GM19372 (cell line): Measurements from ENCODE around the gene TENT4B.
"Not testable (repeated sequence)": the region's sequence is repeated elsewhere in the genome, so short reads cannot be mapped to it uniquely, and the experiment has no call there.

ENCODE experiments used
- ATAC-seq: cut with Tn5 transposase; IDR thresholded peaks from one replicate; pipeline ENCODE4 v1.9.1; 2021; ENCODE audit warnings: mild to moderate bottlenecking, low read depth, moderate library complexity; ENCODE audit not compliant: unreplicated experiment

The TENT4B gene

DNA sequence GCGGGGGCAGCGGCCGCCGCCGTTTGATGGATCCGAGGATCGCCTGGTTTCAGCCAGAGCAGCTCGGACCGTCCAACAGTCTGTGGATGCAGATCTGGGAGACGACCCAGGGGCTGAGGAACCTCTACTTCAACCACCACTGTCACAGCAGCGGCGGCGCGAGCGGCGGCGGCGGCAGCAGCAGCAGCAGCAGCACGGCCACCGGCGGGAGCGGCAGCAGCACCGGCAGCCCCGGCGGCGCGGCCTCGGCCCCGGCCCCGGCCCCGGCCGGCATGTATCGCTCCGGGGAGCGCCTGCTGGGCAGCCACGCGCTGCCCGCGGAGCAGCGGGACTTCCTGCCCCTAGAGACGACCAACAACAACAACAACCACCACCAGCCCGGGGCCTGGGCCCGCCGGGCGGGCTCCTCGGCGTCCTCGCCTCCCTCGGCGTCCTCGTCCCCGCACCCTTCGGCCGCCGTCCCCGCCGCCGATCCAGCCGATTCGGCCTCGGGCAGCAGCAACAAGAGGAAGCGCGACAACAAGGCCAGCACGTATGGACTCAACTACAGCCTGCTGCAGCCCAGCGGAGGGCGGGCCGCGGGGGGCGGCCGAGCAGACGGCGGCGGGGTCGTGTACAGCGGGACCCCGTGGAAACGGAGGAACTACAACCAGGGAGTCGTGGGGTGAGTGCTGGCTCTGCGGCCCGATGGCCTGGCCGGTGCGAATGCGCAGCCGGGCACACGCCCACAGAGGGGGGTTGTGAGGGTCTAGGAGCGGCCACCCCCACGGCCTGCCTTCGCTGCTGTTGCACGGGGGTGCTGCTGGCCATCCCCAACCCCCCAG is 702 bp downstream of the TENT4B start:
- ATAC-seq = peak; percentile 12

DNA sequence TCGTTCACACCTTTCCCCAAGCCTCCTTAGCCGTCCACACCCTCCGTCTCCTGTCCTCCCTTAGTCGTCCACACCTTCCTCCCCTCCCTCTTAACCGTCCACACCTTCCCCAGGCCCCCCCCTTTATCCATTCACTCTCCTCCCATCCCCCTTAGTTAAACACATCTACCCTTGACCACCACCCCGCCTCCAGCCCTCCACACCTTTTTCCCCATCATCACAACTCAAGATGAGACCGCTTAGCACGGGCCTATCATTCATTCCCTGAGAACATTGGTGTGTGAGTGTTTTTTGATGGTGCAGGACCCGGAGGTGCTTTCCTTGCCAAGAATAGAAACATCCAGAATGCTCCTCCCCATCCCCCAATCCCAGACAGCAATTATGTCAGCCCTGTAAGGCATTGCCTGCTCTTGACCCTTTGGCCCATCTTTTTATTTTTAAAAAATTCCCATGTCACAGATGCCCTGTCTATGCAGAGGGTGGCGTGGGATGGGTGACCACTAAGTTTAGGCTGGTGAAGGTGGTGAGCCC is 1.4 kb downstream of the TENT4B start:
- ATAC-seq = no peak

DNA sequence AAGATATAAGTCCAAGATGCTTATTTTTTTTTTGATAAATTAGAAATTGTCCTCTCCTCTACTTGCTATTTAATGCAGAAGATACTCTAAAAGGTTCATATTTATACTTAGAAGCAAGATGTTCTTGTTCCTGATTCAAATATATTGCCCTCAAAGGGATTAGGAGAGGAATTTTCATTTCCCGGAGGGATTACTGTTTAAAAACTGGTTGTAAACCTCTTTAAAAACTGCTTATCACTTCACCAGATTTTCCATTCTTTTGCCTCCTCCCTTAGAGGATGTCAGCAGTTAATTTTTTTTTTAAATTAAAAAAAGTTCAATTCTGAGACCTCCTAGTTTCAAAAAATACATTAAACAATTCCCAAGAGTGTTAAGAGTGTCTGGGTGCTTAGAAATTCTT is 2.8 kb downstream of the TENT4B start:
- ATAC-seq = no peak

DNA sequence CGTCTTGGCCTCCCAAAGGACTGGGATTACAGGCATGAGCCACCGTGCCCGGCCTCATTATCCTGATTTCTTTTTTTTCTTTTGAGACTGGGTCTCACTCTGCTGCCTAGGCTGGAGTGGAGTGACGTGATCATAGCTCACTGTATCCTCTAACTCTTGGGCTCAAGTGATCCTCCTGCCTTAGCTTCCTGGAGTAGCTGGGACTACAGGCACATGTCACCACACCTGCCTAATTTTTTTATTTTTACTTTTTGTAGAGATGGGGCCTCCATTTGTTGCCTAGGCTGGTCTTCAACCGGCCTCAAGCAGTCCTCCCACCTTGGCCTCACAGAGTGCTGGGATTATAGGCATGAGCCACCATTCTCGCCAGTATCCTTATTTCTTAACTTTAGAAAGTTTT is 3.5 kb downstream of the TENT4B start:
- ATAC-seq = no peak

DNA sequence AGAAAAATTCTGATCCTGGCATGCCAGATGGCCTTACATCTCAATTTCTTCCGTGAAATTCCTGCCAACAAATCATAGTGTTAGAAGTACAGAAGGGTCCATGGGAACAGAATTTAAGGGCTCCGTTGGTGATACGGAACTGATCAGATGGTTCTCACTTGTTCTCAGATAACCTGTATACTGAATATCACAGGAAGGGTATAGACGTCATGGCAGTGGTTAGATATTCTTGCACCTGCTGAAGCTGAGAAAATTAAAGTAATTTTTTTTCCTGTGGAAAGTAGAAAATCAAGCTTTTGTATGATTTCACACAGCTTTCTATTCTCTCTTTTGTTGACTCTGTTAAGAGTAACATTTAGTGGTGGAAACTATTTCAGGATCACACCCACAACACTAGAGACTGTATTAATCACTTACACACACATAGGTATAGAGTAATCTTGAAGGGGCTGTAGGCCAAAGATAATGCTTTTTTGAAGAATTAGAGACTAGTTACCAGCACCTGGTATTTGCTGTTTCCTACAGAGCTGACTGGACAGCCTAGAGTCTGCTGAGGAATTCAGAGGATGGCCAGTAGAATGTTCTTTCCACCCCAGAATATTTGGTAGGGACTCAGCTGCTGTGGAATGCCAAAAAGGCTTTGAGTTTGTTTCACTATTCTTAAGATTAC is 7.5 kb downstream of the TENT4B start:
- no peak for ATAC-seq

DNA sequence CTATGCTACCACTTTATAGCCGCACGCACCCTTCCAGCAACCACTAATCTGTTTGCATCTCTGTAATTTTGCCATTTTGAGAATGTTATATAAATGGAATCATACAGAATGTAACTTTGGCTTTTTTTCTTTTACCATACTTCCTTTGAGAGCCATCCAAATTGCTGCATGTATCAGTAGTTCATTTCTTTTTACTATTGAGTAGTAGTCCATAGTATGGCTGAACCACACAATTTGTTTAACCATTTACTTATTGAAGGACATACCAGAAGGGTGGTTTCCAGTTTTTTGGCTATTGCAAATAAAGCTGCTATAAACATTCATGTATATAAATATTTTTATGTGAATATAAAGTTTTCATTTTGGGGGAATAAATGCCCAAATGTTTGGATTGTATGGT is 8.8 kb downstream of the TENT4B start:
- ATAC-seq = no peak

DNA sequence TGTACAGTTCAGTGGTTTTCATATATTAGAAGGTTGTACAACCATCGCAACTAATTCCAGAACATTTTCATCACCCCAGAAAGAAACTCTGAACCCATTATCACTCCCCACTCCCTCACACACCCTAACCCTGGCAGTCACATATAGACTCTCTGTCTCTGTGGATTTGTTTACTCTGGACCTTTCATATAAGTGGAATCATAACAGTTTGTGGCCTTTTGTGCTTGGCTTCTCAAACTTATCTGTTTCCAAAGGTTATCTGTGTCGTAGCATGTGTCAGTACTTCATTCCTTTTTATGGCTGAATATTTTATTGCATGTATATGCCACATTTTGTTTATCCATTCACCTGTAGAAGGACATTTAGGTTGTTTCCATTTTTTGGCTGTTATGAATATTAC is 12.4 kb downstream of the TENT4B start:
- ATAC-seq = no peak

DNA sequence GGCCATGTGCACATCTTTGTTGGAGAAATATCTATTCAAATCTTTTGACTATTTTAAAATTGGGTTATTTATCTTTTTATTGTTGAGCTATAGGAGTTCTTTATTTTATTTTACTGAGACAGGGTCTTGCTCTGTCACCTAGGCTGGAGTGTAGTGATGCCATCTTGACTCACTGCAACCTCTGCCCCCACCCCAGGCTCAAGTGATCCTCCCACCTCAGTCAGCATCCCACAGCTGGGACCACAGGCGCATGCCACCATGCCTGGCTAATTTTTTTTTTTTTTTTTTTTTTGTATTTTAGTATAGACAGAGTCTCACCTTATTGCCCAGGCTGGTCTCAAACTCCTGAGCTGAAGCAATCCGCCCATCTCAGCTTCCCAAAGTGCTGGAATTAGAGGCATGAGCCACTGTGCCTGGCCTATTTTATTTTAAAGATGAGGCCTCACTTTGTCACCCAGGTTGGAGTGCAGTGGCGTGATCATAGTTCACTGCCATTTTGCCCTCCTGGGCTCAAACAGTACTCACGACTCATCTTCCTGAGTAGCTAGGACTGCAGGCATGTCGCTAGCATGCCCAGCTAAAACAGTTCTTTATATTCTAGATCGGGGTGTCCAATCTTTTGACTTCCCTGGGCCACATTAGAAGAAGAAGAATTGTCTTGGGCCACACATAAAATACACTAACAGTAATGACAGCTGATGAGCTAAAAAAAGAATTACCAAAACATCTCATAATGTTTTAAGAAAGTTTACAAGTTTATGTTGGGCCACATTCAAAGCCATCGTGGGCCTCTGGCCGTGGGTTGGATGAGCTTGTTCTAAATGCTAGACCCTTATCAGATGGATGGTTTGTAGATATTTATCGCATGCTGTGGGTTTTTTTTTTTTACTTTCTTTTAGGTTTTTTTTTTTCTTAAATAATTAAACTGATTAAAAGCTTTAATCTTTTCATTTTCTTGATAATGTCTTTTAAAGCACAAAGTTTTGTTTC is 13.7 kb downstream of the TENT4B start:
- ATAC-seq = no peak

DNA sequence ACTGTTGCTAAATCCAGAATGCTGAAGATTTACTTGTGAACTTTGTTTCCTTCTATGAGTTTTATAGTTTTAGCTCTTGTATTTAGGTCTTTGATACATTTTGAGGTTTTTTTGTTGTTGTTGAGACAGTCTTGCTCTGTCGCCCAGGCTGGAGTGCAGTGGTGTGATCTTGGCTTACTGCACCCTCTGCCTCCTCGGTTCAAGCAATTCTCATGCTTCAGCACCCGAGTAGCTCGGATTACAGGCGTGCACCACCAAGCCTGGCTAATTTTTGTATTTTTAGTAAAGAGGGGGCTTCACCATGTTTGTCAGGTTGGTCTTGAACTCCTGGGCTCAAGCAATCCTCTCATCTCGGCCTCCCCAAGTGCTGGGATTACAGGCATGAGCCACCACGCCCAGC is 14.4 kb downstream of the TENT4B start:
- no peak for ATAC-seq

DNA sequence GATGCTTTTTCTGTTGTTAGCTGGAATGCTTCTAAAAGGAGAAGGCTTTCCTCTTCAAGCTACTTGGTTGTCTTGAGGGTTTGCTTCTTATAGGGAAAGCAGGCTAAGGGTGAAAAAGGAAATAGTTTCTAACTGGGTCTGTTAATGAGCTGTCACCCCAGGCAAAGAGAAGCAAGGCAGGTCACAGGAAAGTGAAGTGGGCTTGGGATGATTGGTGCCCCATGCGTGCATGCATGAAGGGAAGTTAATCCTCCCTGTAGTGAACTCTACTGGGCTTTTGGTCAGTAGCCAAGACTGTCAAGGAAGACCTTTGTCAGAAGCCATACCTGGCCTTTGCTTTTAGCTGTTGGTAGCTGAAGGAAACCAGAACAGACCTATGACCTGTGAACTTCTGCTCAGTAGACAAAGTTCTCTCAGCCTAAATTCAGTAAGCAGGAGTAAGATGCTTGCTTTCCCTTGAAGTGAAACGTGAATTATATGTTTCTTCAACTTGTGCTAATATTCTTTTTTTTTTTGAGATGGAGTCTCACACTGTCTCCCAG is 16.5 kb downstream of the TENT4B start:
- ATAC-seq = no peak

DNA sequence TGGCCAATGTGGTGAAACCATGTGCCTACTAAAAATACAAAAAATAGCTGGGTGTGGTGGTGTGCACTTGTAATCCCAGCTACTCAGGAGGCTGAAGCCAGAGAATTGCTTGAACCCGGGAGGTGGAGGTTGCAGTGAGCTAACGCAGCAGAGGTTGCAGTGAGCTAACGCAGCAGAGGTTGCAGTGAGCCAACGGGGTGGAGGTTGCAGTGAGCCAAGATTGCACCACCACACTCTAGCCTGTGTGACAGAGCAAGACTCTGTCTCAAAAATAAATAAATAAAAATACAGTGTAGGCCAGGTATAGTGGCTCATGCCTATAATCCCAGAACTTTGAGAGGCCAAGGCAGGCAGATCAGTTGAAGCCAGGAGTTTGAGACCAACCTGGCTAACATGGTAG is 18.7 kb downstream of the TENT4B start:
- ATAC-seq = not testable (repeated sequence)

DNA sequence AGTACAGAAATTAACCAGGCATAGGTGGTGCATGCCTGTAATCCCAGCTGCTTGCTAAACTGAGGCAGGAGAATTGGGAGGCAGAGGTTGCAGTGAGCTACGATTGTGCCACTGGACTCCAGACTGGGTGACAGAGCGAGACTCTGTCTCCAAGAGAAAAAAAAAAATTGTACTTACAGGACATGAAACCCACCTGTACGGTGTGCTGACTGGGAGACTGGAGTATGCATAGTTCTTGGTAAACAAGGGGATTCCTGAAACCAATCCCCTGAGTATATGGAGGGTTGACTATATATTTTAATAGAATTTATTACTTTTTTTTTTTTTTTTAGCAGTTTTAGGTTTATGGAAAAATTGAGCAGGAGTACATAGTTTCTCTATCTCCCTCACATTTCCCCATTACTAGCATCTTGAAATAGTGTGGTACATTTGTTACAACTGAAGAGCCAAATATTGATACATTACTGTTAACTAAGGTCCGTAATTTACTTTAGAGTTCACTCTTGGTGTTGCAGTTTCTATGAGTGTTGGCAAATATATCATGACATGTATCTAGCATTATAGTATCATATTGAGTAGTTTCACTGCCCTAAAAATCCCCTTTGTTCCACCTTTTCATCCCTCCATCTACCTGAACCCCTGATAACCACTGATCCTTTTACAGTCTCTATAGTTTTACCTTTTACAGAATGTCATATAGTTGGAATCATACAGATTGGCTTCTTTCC is 19.3 kb downstream of the TENT4B start:
- ATAC-seq = no peak

DNA sequence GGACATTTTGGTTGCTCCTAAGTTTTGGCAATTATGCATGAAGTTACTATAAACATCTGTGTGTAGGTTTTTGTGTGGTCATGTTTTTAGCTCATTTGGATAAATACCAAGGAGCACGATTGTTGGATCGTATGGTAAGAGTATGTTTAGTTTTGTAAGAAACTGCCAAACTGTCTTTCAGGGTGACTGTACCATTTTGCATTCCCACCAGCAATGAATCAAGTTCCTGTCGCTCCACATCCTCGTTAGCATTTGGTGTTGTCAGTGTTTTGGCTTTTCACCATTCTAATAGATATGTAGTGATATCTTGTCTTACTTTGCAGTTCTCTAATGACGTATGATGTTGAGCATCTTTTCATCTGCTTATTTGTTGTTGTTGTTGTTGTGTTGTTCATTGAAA is 20.2 kb downstream of the TENT4B start:
- ATAC-seq = no peak

DNA sequence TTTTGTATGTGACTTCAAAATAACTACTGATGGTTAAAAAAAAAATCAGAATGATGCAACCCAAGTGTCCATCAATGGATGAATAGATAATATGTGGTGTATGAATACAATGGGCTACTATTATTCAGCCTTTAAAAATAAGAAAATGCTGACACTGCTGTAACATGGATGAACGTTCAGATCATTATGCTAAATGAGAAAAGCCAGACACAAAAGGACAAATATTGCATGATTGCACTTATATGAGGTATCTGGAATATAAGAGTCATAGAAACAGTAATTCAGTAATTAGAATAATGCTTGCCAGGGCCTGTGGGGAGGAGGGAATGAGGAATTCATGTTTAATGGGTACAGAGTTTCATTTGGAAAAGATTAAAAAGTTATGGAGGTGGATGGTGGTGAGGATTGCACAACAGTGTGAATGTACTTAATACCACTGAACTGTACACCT is 25.4 kb downstream of the TENT4B start:
- no peak for ATAC-seq

DNA sequence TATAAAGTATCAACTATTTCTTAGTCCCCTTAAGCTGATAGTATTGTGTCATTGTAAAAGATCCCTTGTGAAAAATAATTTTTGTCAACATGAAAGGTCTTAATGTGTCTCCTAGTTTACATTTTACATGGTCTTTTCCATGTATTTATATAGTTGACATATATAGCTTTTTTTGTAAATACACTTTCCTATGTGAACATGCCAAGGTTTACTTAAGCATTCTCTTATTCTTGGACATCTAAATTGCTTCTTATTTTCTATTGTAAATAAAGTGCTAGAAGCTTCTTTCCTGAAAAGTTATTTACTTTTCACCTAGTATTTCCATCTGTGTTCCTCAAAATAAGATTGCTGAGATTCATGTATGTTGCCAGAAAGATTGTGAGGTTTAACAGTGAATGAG is 29.3 kb downstream of the TENT4B start:
- ATAC-seq = no peak

DNA sequence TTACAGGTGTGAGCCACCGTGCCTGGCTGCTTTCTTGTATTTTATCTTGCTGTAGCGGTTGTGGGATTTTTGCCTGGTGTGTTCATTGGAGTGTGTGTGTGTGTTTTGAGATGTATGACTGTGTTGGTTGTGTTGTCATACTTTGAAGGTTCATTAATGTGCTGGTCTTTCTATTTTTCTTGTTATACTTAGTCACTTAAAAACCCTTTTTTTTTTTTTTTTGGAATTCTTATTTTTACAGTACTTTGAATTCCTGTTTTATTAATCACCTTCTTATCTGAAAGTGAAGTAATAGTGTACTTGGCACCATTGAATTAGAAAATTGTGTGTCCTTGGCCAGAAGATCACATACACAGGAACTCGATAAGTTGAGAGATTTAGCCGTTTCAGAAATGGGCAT is 30.2 kb downstream of the TENT4B start:
- no peak for ATAC-seq

DNA sequence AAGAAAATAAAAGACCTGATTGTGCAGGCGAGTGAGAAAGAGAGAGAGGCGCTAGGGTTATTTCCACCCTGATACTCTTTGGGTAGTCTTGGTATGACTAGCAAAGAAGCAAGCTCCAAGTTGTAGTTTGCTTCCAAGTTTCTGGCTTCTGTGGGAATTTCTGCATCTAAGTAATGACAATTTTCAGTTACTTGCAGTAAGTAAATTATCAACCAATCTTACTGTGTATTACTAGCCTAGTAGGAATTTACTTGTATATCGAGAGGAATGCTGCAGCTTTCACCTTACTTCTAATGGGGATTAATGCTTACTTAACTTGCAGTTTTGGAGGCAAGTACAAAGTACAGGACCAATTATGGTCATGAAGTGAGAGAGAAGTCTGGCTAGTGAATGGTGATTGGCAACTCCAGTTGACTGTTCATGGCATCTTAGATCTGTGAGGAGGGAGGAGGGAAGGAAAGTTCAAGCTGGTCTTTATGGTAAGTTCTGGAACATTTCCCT is 31.9 kb downstream of the TENT4B start:
- no peak for ATAC-seq

DNA sequence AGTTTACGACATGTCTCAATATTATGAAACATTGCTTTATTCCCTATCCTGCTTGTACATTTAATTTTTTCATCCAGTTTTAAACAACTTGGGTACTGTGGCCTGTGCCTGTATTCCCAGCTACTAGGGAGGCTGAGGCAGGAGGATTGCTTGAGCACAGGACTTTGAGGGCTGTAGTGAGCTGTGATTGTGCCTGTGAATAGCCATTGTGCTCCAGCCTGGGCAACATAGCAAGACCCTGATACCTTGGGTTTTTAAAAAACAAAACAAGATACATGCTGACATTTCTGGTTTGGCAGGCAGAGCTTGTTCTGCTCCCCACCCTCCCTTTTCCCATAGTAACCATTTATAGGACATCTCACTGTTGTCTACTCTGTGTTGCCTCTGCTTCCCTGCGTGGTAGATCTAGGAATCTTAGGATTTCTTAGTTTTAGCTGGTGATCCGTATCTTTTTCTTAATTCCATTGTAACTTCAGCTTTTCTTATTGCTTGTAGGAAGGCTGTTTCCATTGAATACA is 35.6 kb downstream of the TENT4B start:
- no peak for ATAC-seq

DNA sequence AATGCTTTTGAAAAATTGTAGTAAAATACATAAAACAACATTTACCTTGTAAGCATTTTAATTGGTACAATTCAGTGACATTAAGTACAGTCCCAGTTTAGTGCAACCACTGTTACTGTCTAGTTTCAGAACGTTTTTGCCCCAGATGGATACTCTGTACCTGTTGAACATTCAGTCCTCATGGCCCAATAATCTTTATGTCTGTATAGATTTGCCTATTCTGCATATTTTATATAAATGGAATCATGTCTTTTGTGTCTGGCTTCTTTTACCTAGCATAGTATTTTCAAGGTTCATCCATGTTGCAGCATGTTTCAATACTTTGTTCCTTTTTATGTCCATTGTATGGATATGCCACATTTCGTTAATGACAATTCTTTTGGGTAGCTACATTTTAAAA is 37.2 kb downstream of the TENT4B start:
- no peak for ATAC-seq
